Measurements from ENCODE around the gene DBNDD1.

DNA sequence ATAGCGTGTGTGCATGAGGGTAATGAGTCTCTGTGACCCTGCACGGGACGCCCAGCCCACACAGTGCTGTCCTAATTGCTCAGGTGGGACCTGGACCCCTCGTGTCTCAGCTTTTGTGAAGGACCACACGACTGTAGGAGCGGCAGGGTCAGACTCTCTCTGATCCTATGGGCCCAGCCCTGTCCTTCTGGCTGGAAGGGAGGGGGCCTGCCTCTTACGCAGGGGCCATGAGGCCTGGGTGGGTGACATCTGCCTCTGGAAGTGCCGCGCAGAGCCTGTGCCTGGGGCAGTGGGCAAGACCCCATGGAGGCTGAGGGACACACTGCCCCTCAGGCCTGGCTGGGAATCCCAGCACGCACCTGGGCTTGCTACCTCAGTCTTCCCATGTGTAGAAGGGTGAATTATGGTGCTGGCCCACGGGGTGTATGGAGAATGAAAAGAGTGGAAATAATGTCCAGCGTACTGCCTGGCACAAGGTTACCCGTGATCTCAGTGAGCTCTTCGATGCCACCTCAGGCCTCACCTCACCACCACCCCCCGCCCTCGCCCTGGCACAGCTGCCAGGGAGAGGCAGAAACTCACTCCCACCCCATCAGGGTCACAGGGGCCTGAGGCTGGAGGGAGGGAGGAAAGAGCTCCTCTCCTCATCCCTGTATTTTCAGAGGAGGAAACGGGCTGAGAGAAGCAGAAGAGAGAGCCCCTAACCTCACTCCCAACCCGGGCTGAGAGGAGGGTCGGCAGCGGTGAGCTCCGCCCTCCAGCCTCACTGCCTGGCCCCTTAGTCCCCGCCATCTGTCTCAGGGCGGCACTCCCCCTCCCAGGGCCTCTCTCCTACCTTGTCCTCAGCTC is 27.1 kb upstream of the DBNDD1 start:
- no peak for TF ChIP-seq POLR2A (IDR thresholded peaks at IDR 0.05)
- TF ChIP-seq, protein P1, sequence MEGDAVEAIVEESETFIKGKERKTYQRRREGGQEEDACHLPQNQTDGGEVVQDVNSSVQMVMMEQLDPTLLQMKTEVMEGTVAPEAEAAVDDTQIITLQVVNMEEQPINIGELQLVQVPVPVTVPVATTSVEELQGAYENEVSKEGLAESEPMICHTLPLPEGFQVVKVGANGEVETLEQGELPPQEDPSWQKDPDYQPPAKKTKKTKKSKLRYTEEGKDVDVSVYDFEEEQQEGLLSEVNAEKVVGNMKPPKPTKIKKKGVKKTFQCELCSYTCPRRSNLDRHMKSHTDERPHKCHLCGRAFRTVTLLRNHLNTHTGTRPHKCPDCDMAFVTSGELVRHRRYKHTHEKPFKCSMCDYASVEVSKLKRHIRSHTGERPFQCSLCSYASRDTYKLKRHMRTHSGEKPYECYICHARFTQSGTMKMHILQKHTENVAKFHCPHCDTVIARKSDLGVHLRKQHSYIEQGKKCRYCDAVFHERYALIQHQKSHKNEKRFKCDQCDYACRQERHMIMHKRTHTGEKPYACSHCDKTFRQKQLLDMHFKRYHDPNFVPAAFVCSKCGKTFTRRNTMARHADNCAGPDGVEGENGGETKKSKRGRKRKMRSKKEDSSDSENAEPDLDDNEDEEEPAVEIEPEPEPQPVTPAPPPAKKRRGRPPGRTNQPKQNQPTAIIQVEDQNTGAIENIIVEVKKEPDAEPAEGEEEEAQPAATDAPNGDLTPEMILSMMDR (IDR thresholded peaks at IDR 0.05) = no peak
